ENCODE data around the gene MEX3B.

- TF ChIP-seq CTCF (IDR thresholded peaks at IDR 0.05) (no peak), POLR2A (IDR thresholded peaks at IDR 0.05) (no peak)
Observed at GRCh38 chr15:82017656-82018055, 28.2 kb downstream of the MEX3B start.
